Measurements from ENCODE around the gene COCH.
"Not testable (repeated sequence)": the region's sequence is repeated elsewhere in the genome, so short reads cannot be mapped to it uniquely, and the experiment has no call there.

Gene COCH

GRCh38 chr14:30933937-30934336 lies 59.6 kb downstream of the COCH start:
- DNase-seq: not testable (repeated sequence)

GRCh38 chr14:30935445-30935844 lies 61.1 kb downstream of the COCH start:
- DNase-seq: no peak

- no peak for DNase-seq
Observed at GRCh38 chr14:30938617-30939016, 64.3 kb downstream of the COCH start.
